ENCODE data around the gene UMAD1. TPM values are rescaled to one million over a fixed set of nuclear protein-coding genes. Genes with fewer than 3 reads are reported as not detected.
"Not testable (repeated sequence)": the region's sequence is repeated elsewhere in the genome, so short reads cannot be mapped to it uniquely, and the experiment has no call there.

The UMAD1 gene
- polyA plus RNA-seq, 6 donors from 2014 or later = 23.1 to 33.9 (median 30.1) TPM

DNA sequence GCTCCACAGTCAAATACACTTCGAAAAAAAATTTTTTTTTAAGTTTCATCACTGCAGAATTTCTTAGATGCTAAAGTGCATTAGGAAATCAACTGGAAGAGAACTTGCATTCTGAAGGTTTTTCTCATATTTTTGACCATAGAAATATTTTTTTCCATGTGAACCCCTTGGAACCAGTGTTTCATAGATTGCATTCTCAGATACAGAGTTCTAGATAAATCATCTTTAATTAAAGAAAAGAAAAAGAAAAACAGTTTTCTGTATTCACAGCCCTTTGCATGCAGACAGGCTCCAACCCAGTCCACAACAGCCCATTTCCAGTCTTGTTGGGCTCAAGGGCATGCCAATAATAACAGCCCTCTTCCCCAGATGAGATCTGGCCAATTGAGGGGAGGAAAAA is 153.4 kb downstream of the UMAD1 start:
- Mint-ChIP-seq H3K4me1 (peaks cover 19 to 24% (median 23%) of the 10 kb centered on the region in 3 donors), H3K27me3 (no peaks in the 10 kb centered on the region), H3K9me3 (peaks cover 0 to 4% (median 0%) of the 10 kb centered on the region in 7 donors), H3K4me3 (no peak overlapping the region), H3K36me3 (peaks cover 24 to 26% of the 10 kb centered on the region in 2 donors), H3K27ac (no peak overlapping the region)
- ATAC-seq (ENCODE audit: low read depth in 2 of 2) = no peak
- no peak for DNase-seq

DNA sequence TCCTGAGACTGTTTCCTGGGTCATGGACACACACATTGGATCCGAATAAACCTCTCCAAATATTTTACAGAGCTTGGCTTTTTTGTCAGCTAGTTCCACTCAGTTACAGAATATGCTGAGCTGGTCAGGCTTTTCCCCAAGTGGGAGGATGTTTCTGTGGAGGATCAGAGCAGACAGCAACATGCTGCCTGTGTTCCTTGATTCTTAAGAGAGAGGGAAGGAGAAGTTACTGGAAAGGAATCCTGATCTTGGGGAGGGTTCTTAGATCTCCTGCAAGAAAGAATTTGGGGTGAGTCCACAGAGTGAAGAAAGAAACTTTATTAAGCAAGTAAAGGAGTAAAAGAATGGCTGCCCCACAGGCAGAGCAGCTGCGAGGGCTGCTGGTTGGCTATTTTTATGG is 154.7 kb downstream of the UMAD1 start:
- Mint-ChIP-seq H3K4me3 (no peak overlapping the region), H3K9me3 (peaks cover 0 to 4% (median 0%) of the 10 kb centered on the region in 7 donors), H3K27ac (peak overlapping the region in 3 of 6 donors; percentile 4 to 91 (median 17)), H3K27me3 (no peaks in the 10 kb centered on the region), H3K36me3 (peaks cover 18 to 26% of the 10 kb centered on the region in 2 donors), H3K4me1 (peaks cover 18 to 24% (median 21%) of the 10 kb centered on the region in 3 donors)
- ATAC-seq (ENCODE audit: low read depth in 2 of 2) = no peak
- no peak for DNase-seq

DNA sequence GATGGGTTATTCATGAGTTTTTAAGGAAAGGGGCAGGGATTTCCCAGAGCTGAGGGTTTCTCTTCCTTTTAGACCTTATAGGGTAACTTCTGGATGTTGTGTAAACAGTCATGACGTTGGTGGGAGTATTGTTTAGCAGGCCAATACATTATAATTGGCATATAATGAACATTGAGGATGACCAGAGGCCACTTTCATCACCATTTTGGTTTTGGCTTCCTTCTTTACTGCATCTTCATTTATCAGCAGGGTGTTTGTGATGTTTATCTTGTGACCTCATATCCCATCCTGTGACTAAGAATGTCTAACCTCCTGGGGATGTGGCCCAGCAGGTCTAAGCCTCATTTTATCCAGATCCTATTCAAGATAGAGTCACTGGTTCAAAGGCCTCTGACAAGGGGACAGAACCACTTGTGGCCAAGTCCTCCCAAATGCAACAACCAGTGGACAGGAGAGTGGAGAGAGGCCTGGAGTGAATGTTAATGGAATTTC is 155.1 kb downstream of the UMAD1 start:
- Mint-ChIP-seq H3K9me3 (peaks cover 0 to 4% (median 0%) of the 10 kb centered on the region in 7 donors), H3K36me3 (peaks cover 18 to 26% of the 10 kb centered on the region in 2 donors), H3K27me3 (no peaks in the 10 kb centered on the region), H3K4me3 (no peak overlapping the region), H3K4me1 (peaks cover 16 to 24% (median 20%) of the 10 kb centered on the region in 3 donors), H3K27ac (peak overlapping the region in 2 of 6 donors; percentile 17 to 91)
- no peak for ATAC-seq (ENCODE audit: low read depth in 2 of 2)
- no peak for DNase-seq

DNA sequence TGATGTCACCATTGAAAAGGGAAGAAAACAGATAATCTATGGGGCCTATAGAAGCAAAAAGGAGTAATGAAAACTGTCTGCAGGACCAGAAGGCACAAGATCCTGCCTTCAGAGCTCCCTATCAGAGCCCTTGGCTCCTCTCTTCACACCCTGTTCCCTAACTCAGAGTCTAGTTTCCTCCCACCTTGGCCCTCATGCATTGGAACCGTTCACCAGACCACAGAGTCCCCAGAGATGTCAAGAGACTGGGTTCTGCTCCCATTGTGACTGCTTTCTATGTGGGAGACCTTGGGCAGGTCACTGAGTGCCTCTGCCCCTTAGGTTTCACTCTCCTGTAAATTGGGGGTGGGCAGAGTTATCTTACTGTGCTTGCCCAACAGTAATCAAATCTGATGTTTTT is 158.0 kb downstream of the UMAD1 start:
- H3K36me3 Mint-ChIP-seq = peaks cover 14 to 26% of the 10 kb centered on the region in 2 donors
- H3K4me3 Mint-ChIP-seq = peak overlapping the region in 1 of 8 donors; percentile 69
- H3K9me3 Mint-ChIP-seq = peaks cover 0 to 4% (median 0%) of the 10 kb centered on the region in 7 donors
- DNase-seq = no peak
- H3K4me1 Mint-ChIP-seq = peaks cover 16 to 24% (median 20%) of the 10 kb centered on the region in 3 donors
- peak overlapping the region in 1 of 6 donors; percentile 22 for H3K27ac Mint-ChIP-seq
- peak in 1 of 2 donors; percentile 41 for ATAC-seq (ENCODE audit: low read depth in 2 of 2)
- no peaks in the 10 kb centered on the region for H3K27me3 Mint-ChIP-seq

DNA sequence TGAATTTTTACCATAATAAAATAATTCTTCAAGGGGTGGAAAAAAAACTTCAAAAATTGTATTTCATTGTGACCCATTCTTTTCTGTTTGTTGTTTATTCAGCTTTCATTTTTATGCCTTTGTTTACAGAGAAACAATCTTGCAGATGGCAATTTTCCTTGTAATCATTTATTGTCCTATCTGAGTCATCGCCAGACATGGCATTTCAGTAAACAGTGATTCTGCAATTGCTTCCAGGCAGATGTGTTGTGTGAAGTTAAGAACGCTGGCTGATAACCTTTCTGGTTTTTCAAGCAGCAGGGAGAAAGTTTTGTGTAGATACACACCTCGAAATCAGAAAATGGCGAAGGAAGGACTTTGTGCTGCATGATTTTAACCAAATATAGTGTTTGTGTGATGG is 158.6 kb downstream of the UMAD1 start:
- H3K36me3 Mint-ChIP-seq = peaks cover 20 to 26% of the 10 kb centered on the region in 2 donors
- peaks cover 16 to 28% (median 20%) of the 10 kb centered on the region in 3 donors for H3K4me1 Mint-ChIP-seq
- no peak for ATAC-seq (ENCODE audit: low read depth in 2 of 2)
- H3K27me3 Mint-ChIP-seq = no peaks in the 10 kb centered on the region
- no peak overlapping the region for H3K4me3 Mint-ChIP-seq
- H3K9me3 Mint-ChIP-seq = peaks cover 0 to 4% (median 0%) of the 10 kb centered on the region in 7 donors
- H3K27ac Mint-ChIP-seq = no peak overlapping the region
- DNase-seq = no peak

DNA sequence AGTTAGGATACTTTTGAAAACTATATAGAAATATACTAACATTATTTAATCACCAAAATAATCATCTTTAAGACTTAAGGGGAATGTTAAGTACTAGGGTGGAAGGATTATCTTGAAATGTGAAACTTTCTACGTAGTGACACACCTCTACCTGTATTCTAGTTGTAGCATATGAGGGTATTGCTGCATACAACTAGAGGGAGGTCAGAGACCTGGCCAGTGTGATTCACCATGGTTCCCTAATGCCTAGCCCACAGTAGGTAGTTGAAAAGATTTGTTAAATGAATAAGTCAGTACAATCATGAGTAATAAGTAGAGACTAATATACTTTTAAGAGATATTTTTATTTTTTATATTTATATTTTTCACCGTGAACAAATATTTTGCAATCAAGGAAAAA is 162.0 kb downstream of the UMAD1 start:
- Mint-ChIP-seq H3K36me3 (peaks cover 3 to 14% of the 10 kb centered on the region in 2 donors), H3K4me3 (no peak overlapping the region), H3K9me3 (no peaks in the 10 kb centered on the region), H3K27ac (no peak overlapping the region), H3K4me1 (peaks cover 12 to 19% (median 12%) of the 10 kb centered on the region in 3 donors), H3K27me3 (no peaks in the 10 kb centered on the region)
- no peak for ATAC-seq (ENCODE audit: low read depth in 2 of 2)
- no peak for DNase-seq

DNA sequence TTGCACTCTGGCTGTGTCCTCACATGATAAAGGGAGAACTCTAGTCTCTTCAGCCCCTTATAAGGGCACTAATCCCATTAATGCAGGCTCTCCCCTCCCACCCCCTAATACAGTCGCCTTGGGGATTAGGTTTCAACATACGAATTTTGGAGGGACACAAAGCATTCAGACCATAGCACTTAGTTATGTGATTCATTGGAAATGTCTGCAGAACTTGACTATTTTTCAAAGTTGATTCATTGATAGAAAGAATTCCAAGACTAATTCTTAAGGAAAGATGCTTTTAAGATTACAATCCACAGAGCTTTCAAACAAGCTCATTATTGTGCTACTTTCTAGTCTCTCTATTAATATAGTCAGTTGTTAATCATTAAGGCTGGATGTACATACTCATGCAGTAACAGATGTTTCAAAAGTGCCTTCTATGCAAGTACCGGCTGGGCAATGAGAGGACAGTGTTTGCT is 163.2 kb downstream of the UMAD1 start:
- Mint-ChIP-seq H3K9me3 (no peaks in the 10 kb centered on the region), H3K4me3 (peak overlapping the region in 1 of 8 donors; percentile 10), H3K4me1 (peaks cover 0 to 6% (median under 1%) of the 10 kb centered on the region in 3 donors), H3K27me3 (no peaks in the 10 kb centered on the region), H3K36me3 (peaks cover 0 to 6% of the 10 kb centered on the region in 2 donors), H3K27ac (peak overlapping the region in 2 of 6 donors; percentile 13 to 94)
- DNase-seq (no peak), ATAC-seq (ENCODE audit: low read depth in 2 of 2) (no peak)

DNA sequence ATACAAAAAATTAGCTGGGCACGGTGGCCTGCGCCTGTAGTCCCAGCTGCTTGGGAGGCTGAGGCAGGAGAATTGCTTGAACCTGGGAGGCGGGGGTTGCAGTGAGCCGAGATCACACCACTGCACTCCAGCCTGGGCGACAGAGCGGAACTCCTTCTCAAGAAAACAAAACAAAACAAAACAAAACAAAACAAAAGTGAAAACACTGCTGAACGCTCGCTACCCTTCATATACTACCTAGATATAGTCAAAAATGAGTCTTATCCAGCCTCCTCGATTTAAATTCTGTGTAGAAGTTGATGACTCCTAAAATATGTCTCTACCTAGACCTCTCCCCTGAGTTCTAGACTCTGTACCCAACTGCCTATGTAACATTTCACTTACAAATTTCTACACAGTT is 164.3 kb downstream of the UMAD1 start:
- H3K36me3 Mint-ChIP-seq, DNase-seq, H3K4me1 Mint-ChIP-seq, H3K9me3 Mint-ChIP-seq, H3K27me3 Mint-ChIP-seq, H3K4me3 Mint-ChIP-seq, H3K27ac Mint-ChIP-seq: not testable (repeated sequence)
- peak; percentile 27 to 59 for ATAC-seq (ENCODE audit: low read depth in 2 of 2)

DNA sequence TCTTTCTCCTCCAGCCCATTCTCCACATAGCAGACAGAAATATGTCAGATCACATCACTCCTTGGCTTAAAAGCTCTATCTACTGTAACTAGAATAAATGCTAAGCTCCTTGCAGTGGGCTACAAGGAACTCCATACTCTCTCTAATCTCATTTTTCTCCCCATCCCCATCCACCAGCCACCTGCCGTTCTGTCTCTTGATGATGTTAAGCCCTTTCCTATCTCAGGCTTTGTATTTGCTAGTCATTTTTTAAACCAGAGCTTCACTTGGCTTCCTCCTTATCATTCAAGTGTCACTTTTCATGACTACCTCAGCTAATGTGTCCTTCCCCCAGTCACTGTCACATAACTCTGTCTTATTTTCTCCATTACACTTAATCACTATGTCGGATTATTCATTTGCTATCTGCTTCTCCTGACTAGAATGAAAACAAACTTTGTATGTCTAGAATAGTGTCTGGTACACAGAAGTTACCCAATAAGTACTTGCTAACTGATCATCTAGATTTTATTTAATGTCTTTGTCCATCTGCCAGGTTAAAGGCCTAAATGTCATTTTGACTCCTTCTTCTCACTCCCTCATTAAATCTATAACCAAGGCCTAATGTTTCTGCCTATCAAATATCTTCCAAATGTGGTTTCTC is 165.1 kb downstream of the UMAD1 start:
- H3K27ac Mint-ChIP-seq = no peak overlapping the region
- H3K27me3 Mint-ChIP-seq = no peaks in the 10 kb centered on the region
- no peak overlapping the region for H3K4me3 Mint-ChIP-seq
- DNase-seq (no peak), ATAC-seq (ENCODE audit: low read depth in 2 of 2) (no peak)
- peaks cover 0 to 11% (median 0%) of the 10 kb centered on the region in 3 donors for H3K4me1 Mint-ChIP-seq
- no peaks in the 10 kb centered on the region for H3K9me3 Mint-ChIP-seq
- H3K36me3 Mint-ChIP-seq = peaks cover 0 to 6% of the 10 kb centered on the region in 2 donors

DNA sequence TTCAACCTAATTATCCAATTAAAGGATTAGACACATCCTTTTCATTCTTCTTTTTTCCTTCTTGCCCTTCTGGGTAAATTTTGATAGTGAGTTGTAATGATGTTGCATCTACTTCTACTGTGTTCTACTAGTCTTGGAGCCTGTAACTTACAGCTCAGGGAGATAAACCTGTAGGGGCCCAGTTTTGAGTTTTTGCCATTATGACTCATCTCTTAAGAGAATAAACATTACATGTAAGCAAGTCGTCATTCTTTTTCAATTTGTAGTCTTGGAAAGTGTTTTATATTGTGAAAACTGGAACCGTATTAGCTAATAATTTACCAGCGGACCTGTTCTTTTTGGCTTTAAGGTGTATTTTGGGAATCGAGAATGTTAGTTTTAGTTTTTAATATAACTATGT is 167.6 kb downstream of the UMAD1 start:
- Mint-ChIP-seq H3K4me1 (peaks cover 7 to 21% (median 8%) of the 10 kb centered on the region in 3 donors), H3K4me3 (no peak overlapping the region), H3K9me3 (no peaks in the 10 kb centered on the region), H3K27ac (no peak overlapping the region), H3K36me3 (peaks cover 0 to 6% of the 10 kb centered on the region in 2 donors), H3K27me3 (no peaks in the 10 kb centered on the region)
- ATAC-seq (ENCODE audit: low read depth in 2 of 2) (no peak), DNase-seq (no peak)

DNA sequence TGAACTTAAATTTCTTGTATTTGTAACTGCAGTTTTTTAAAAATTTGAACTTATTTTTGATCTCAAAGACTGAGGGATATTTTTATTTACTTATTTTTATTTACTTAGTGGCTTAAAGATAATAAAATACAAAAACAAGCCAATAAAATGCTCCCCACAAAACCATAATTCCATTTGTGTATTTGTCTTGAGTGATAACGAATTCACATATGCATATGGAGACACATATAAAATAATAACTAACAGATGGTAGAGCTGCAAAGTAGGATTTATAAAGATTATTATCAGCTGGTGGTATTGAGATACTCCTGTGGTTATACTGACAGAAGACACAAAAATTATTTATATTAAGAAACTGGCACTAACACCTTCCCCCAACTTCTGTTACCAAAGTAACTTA is 168.1 kb downstream of the UMAD1 start:
- ATAC-seq (ENCODE audit: low read depth in 2 of 2) (no peak), DNase-seq (no peak)
- H3K4me3 Mint-ChIP-seq = no peak overlapping the region
- peaks cover 7 to 21% (median 8%) of the 10 kb centered on the region in 3 donors for H3K4me1 Mint-ChIP-seq
- no peak overlapping the region for H3K27ac Mint-ChIP-seq
- no peaks in the 10 kb centered on the region for H3K9me3 Mint-ChIP-seq
- H3K36me3 Mint-ChIP-seq = peaks cover 0 to 5% of the 10 kb centered on the region in 2 donors
- no peaks in the 10 kb centered on the region for H3K27me3 Mint-ChIP-seq

DNA sequence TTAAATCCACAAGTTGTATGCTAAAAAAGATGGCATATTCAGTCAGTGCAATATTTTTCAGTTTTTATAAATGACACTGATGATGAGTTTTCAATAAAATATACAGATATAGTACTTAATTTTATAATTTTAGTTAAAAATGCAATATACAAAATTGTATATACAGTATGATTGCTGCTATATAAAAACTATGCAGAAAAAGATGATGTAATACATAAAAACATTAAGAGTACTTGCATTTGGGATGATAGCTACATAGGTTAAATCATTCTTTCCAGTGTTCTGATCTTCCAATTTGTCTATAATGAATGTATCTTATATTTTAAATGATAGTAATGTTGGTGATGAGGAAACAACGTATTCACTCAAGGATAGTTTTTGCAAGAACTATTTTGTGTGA is 169.8 kb downstream of the UMAD1 start:
- ATAC-seq (ENCODE audit: low read depth in 2 of 2) (no peak), DNase-seq (no peak)
- Mint-ChIP-seq H3K9me3 (peaks cover 0 to 3% (median 0%) of the 10 kb centered on the region in 7 donors), H3K27ac (peak overlapping the region in 1 of 6 donors; percentile 68), H3K4me1 (peaks cover 16 to 25% (median 17%) of the 10 kb centered on the region in 3 donors), H3K36me3 (peaks cover 0 to 9% of the 10 kb centered on the region in 2 donors), H3K4me3 (no peak overlapping the region), H3K27me3 (no peaks in the 10 kb centered on the region)

DNA sequence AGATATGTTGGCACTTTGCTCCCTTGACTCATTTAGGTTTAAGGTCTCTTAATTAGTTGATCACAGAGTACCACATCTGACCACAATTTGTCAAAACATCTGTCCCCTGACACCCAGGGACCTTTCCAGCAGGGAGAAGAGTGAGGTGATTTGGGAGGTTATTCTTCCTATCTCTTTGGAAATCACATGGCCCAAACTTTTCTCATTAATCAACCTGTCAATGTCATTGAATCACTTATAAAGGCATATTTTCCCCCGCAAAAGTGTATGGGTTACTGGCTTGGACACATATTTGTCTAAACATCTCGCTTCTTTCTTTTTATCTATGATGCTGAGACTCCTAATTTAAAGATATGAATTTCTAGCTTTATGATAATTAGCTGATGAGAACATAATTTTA is 170.3 kb downstream of the UMAD1 start:
- no peaks in the 10 kb centered on the region for H3K27me3 Mint-ChIP-seq
- H3K4me1 Mint-ChIP-seq = peaks cover 20 to 30% (median 22%) of the 10 kb centered on the region in 3 donors
- DNase-seq (no peak), ATAC-seq (ENCODE audit: low read depth in 2 of 2) (no peak)
- peaks cover 0 to 9% of the 10 kb centered on the region in 2 donors for H3K36me3 Mint-ChIP-seq
- peak overlapping the region in 1 of 6 donors; percentile 68 for H3K27ac Mint-ChIP-seq
- H3K4me3 Mint-ChIP-seq = no peak overlapping the region
- peaks cover 0 to 5% (median 0%) of the 10 kb centered on the region in 7 donors for H3K9me3 Mint-ChIP-seq

DNA sequence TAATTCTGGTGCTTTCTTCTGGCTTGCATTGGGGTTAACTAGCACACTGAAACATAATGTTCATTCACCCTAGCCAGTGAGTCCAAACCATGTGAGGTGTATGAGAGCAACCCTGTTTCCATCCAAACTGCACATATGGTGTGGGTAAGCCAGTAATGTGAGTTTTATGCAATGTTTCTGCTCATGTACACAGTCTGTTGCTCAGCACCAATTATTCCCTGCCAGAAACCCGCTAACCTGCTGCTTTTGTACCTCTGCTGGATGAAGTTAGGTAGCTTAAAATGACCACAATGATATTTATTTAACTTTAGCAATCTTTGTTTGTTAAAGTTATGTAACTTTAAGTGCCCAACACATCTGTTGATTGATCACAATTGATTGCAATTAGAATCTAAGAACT is 171.6 kb downstream of the UMAD1 start:
- DNase-seq = no peak
- no peaks in the 10 kb centered on the region for H3K27me3 Mint-ChIP-seq
- peaks cover 0 to 9% of the 10 kb centered on the region in 2 donors for H3K36me3 Mint-ChIP-seq
- H3K27ac Mint-ChIP-seq = no peak overlapping the region
- ATAC-seq (ENCODE audit: low read depth in 2 of 2) = no peak
- peaks cover 0 to 5% (median 0%) of the 10 kb centered on the region in 7 donors for H3K9me3 Mint-ChIP-seq
- peaks cover 33 to 43% (median 35%) of the 10 kb centered on the region in 3 donors for H3K4me1 Mint-ChIP-seq
- no peak overlapping the region for H3K4me3 Mint-ChIP-seq
